ENCODE data around the gene PCDHGC4.

Gene PCDHGC4

DNA sequence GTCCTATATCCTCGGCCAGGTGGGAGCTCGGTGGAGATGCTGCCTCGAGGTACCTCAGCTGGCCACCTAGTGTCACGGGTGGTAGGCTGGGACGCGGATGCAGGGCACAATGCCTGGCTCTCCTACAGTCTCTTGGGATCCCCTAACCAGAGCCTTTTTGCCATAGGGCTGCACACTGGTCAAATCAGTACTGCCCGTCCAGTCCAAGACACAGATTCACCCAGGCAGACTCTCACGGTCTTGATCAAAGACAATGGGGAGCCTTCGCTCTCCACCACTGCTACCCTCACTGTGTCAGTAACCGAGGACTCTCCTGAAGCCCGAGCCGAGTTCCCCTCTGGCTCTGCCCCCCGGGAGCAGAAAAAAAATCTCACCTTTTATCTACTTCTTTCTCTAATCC, 7.0 kb upstream of the PCDHGC4 start:
- Histone ChIP-seq H3K4me1 (ENCODE audit: low read length) (peaks cover 5% of the 10 kb centered on the region), H3K79me2 (ENCODE audit: low read length) (no peaks in the 10 kb centered on the region), H3K36me3 (replicated peaks; ENCODE audit: insufficient read depth, low read length) (no peaks in the 10 kb centered on the region), H3K9ac (ENCODE audit: low read length) (no peak overlapping the region), H3K9me2 (replicated peaks; ENCODE audit: insufficient read depth, low read length) (no peaks in the 10 kb centered on the region), H2AFZ (ENCODE audit: low read length) (no peak overlapping the region), H3K4me3 (ENCODE audit: low read length) (no peak overlapping the region), H3K4me2 (ENCODE audit: low read depth, low read length) (no peak overlapping the region), H3K27ac (ENCODE audit: low read length) (no peak overlapping the region), H3K27me3 (replicated peaks; ENCODE audit: insufficient read depth, low read length) (no peaks in the 10 kb centered on the region), H3F3A (ENCODE audit: insufficient read depth, low read length) (no peaks in the 10 kb centered on the region), H3K9me3 (replicated peaks; ENCODE audit: insufficient read depth, low read length) (no peaks in the 10 kb centered on the region), H4K20me1 (ENCODE audit: insufficient read depth, low read length) (no peaks in the 10 kb centered on the region)
- DNase-seq, result no peak
- TF ChIP-seq EZH2 (optimal IDR thresholded peaks at IDR 0.05; ENCODE audit: low read depth, low read length), result no peak
- TF ChIP-seq EZH2phosphoT487 (IDR thresholded peaks at IDR 0.05; ENCODE audit: low read length), result no peak
- no peak for TF ChIP-seq CTCF (IDR thresholded peaks at IDR 0.05; ENCODE audit: low read length)

- no peaks in the 10 kb centered on the region for H3K79me2 ChIP-seq (ENCODE audit: low read length)
- TF ChIP-seq EZH2phosphoT487 (IDR thresholded peaks at IDR 0.05; ENCODE audit: low read length), result no peak
- TF ChIP-seq CTCF (IDR thresholded peaks at IDR 0.05; ENCODE audit: low read length), result no peak
- no peak for TF ChIP-seq EZH2 (optimal IDR thresholded peaks at IDR 0.05; ENCODE audit: low read depth, low read length)
- no peaks in the 10 kb centered on the region for H3K36me3 ChIP-seq (replicated peaks; ENCODE audit: insufficient read depth, low read length)
- DNase-seq, result no peak
- H3K27ac ChIP-seq (ENCODE audit: low read length), result no peak overlapping the region
- no peaks in the 10 kb centered on the region for H3F3A ChIP-seq (ENCODE audit: insufficient read depth, low read length)
- H3K9ac ChIP-seq (ENCODE audit: low read length), result no peak overlapping the region
- H3K4me1 ChIP-seq (ENCODE audit: low read length), result peaks cover 5% of the 10 kb centered on the region
- no peaks in the 10 kb centered on the region for H3K9me2 ChIP-seq (replicated peaks; ENCODE audit: insufficient read depth, low read length)
- H3K27me3 ChIP-seq (replicated peaks; ENCODE audit: insufficient read depth, low read length), result no peaks in the 10 kb centered on the region
- H4K20me1 ChIP-seq (ENCODE audit: insufficient read depth, low read length), result no peaks in the 10 kb centered on the region
- no peak overlapping the region for H2AFZ ChIP-seq (ENCODE audit: low read length)
- no peak overlapping the region for H3K4me3 ChIP-seq (ENCODE audit: low read length)
- H3K9me3 ChIP-seq (replicated peaks; ENCODE audit: insufficient read depth, low read length), result no peaks in the 10 kb centered on the region
- H3K4me2 ChIP-seq (ENCODE audit: low read depth, low read length), result no peak overlapping the region
Observed at GRCh38 chr5:141478321-141478945, 6.4 kb upstream of the PCDHGC4 start.

DNA sequence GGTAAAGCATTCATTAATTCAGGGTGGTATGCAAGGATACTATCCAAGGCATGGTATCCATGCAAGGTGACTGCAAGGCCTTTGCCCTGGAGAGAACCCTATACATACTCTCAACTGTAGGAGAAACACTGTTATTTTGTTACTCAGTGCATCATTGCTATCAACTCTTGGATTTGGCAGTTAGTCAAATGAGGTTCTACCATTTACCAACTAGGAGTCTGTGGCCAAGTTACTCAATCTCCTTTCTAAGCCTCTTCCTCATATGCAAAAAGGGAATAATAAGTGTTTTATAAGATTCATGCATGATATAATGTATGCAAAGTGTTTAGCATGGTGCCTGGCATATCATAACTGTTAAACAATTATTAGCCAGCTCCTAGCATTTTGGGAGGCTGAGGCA, 5.1 kb upstream of the PCDHGC4 start:
- H3K79me2 ChIP-seq (ENCODE audit: low read length), result no peaks in the 10 kb centered on the region
- no peak for TF ChIP-seq EZH2 (optimal IDR thresholded peaks at IDR 0.05; ENCODE audit: low read depth, low read length)
- no peak for TF ChIP-seq EZH2phosphoT487 (IDR thresholded peaks at IDR 0.05; ENCODE audit: low read length)
- no peak for TF ChIP-seq CTCF (IDR thresholded peaks at IDR 0.05; ENCODE audit: low read length)
- no peak overlapping the region for H3K4me2 ChIP-seq (ENCODE audit: low read depth, low read length)
- no peak for DNase-seq
- no peaks in the 10 kb centered on the region for H4K20me1 ChIP-seq (ENCODE audit: insufficient read depth, low read length)
- no peak overlapping the region for H2AFZ ChIP-seq (ENCODE audit: low read length)
- no peak overlapping the region for H3K9ac ChIP-seq (ENCODE audit: low read length)
- H3K27me3 ChIP-seq (replicated peaks; ENCODE audit: insufficient read depth, low read length), result no peaks in the 10 kb centered on the region
- H3F3A ChIP-seq (ENCODE audit: insufficient read depth, low read length), result no peaks in the 10 kb centered on the region
- H3K9me2 ChIP-seq (replicated peaks; ENCODE audit: insufficient read depth, low read length), result no peaks in the 10 kb centered on the region
- no peaks in the 10 kb centered on the region for H3K9me3 ChIP-seq (replicated peaks; ENCODE audit: insufficient read depth, low read length)
- H3K27ac ChIP-seq (ENCODE audit: low read length), result no peak overlapping the region
- H3K4me3 ChIP-seq (ENCODE audit: low read length), result no peak overlapping the region
- H3K4me1 ChIP-seq (ENCODE audit: low read length), result peaks cover 5% of the 10 kb centered on the region
- no peaks in the 10 kb centered on the region for H3K36me3 ChIP-seq (replicated peaks; ENCODE audit: insufficient read depth, low read length)

All from MM.1S (cell line).